ENCODE results near the gene IFT57.

The IFT57 gene

DNA sequence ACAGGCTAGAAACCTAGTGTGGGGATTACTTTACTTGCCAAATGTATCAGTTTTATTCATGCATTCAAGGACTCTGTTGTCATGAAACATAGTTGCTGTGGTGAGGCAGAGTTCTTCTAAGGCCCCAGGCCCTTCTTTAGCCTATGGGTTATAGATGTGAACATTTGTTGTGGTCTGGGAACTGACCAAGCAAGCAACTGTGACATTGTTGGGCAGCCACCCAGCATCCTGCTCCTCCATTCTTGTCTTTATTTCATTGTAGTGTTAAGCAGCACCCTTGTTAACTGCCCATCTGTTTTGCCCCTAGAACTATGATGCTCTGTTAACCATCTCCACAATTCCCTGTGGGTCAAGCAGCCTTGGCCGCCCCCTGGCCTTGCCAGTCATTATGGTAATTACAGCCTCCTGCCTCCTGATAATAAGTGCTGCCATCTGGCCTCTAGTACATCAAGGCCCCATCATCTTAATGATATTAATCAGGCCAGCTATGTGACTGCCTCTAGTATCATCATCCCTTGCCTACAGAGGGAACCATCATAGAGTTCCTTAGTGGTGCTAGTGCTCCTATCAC is 12.2 kb upstream of the IFT57 start:
- in situ Hi-C loops (cut with HindIII; ENCODE audit: low sequenced_read_pairs): loop anchor here (5.0 kb wide), 1 partner anchor 102 kb away; no protein-coding TSS in a partner anchor
- no peak for TF ChIP-seq CTCF (IDR thresholded peaks at IDR 0.05; ENCODE audit: low read depth, low read length, missing control alignments)
- DNase-seq (ENCODE audit: low read depth): peak; percentile 18
- no peak overlapping the region for H3K4me3 ChIP-seq (ENCODE audit: low read depth, low read length)

- no peak for TF ChIP-seq CTCF (IDR thresholded peaks at IDR 0.05; ENCODE audit: low read depth, low read length, missing control alignments)
- DNase-seq (ENCODE audit: low read depth): no peak
- in situ Hi-C loops (cut with HindIII; ENCODE audit: low sequenced_read_pairs): no loop called here
- H3K4me3 ChIP-seq (ENCODE audit: low read depth, low read length): no peak overlapping the region
Measured at GRCh38 chr3:108228286-108228685, 6.1 kb upstream of the IFT57 start.

- no peak for DNase-seq (ENCODE audit: low read depth)
- TF ChIP-seq CTCF (IDR thresholded peaks at IDR 0.05; ENCODE audit: low read depth, low read length, missing control alignments): no peak
- no peak overlapping the region for H3K4me3 ChIP-seq (ENCODE audit: low read depth, low read length)
- in situ Hi-C loops (cut with HindIII; ENCODE audit: low sequenced_read_pairs): no loop called here
Measured at GRCh38 chr3:108227131-108227530, 4.9 kb upstream of the IFT57 start.

GRCh38 chr3:108225221-108225620 is 3.0 kb upstream of the IFT57 start:
- H3K4me3 ChIP-seq (ENCODE audit: low read depth, low read length): no peak overlapping the region
- in situ Hi-C loops (cut with HindIII; ENCODE audit: low sequenced_read_pairs): no loop called here
- DNase-seq (ENCODE audit: low read depth): no peak
- TF ChIP-seq CTCF (IDR thresholded peaks at IDR 0.05; ENCODE audit: low read depth, low read length, missing control alignments): no peak

DNA sequence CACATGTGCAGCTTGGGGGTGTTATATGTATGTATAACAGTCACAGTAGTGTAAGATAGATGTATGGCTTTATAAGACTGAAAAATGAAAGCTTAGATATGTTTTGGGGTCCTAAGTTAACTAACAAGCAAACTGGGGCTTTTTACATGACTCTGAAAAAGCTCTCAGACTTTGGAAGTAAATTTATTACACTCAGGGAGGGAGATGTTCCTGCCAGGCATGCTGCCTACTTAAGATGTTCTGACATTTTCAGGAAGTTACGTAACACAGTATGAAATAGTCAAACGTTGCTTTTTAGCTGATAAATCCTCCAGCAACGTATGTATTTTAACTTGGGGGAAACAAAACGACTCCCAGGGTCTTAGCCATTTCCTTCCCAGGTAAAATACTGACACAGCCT is 1.7 kb upstream of the IFT57 start:
- no peak overlapping the region for H3K4me3 ChIP-seq (ENCODE audit: low read depth, low read length)
- no peak for TF ChIP-seq CTCF (IDR thresholded peaks at IDR 0.05; ENCODE audit: low read depth, low read length, missing control alignments)
- no peak for DNase-seq (ENCODE audit: low read depth)
- in situ Hi-C loops (cut with HindIII; ENCODE audit: low sequenced_read_pairs): no loop called here

GRCh38 chr3:108222853-108223565 is 785 bp upstream of the IFT57 start:
- in situ Hi-C loops (cut with HindIII; ENCODE audit: low sequenced_read_pairs): no loop called here
- H3K4me3 ChIP-seq (ENCODE audit: low read depth, low read length): peak overlapping the region; percentile 77
- no peak for DNase-seq (ENCODE audit: low read depth)
- TF ChIP-seq CTCF (IDR thresholded peaks at IDR 0.05; ENCODE audit: low read depth, low read length, missing control alignments): no peak
